Naive B cell (primary cell): ENCODE results near the gene GABRB1. TPM values are rescaled to one million over a fixed set of nuclear protein-coding genes. Genes with fewer than 3 reads are reported as not detected.
"Not testable (repeated sequence)": the region's sequence is repeated elsewhere in the genome, so short reads cannot be mapped to it uniquely, and the experiment has no call there.

ENCODE experiments used
- ATAC-seq, 2 donors: fragments of 150-1000 bp; cut with Tn5 transposase; 2 replicates each; pipeline ENCODE4 v1.10.0; 2021; ENCODE audit warnings: low read depth in 2 of 2, mild to moderate bottlenecking in 2 of 2, moderate library complexity in 2 of 2
- DNase-seq: peaks from one replicate; pipeline ENCODE4 v3.0.0; 2022
- H3K27ac Mint-ChIP-seq, 6 donors: one replicate each; pipeline ENCODE4 v1.8.0; 2020 to 2022; ENCODE audit warnings: mild to moderate bottlenecking in 6 of 6, mixed read lengths in 6 of 6, moderate library complexity in 5 of 6, inconsistent platforms in 2 of 6
- H3K27me3 Mint-ChIP-seq, 3 donors: one replicate each; pipeline ENCODE4 v1.8.0; 2021 to 2022; ENCODE audit warnings: mixed read lengths in 3 of 3, mild to moderate bottlenecking in 1 of 3
- H3K36me3 Mint-ChIP-seq, 2 donors: one replicate each; pipeline ENCODE4 v1.8.0; 2020 to 2022; ENCODE audit warnings: mixed read lengths in 2 of 2, inconsistent platforms in 1 of 2, mild to moderate bottlenecking in 1 of 2
- H3K4me1 Mint-ChIP-seq, 3 donors: one replicate each; pipeline ENCODE4 v1.8.0; 2020 to 2022; ENCODE audit warnings: mixed read lengths in 3 of 3, inconsistent platforms in 1 of 3, mild to moderate bottlenecking in 1 of 3, moderate library complexity in 1 of 3
- H3K4me3 Mint-ChIP-seq, 8 donors: one replicate each; pipeline ENCODE4 v1.8.0; 2020 to 2022; ENCODE audit warnings: mild to moderate bottlenecking in 8 of 8, mixed read lengths in 8 of 8, moderate library complexity in 8 of 8, inconsistent platforms in 2 of 8
- H3K9me3 Mint-ChIP-seq, 7 donors: one replicate each; pipeline ENCODE4 v1.8.0; 2020 to 2022; ENCODE audit warnings: mixed read lengths in 7 of 7, mild to moderate bottlenecking in 5 of 7, inconsistent platforms in 2 of 7, moderate library complexity in 1 of 7
- polyA plus RNA-seq, 6 donors: library from polyadenylated mRNA; unstranded; fragments of 300-500 nt; fragmentation: Illumina TruSeq; gene quantifications; one replicate each; pipeline ENCODE4 v1.2.3, GENCODE V29; 2021; ENCODE audit warnings: low read depth in 6 of 6

GABRB1 gene
- polyA plus RNA-seq, 6 donors from 2014 or later = not detected

- not testable (repeated sequence) for H3K4me1 Mint-ChIP-seq, ATAC-seq, H3K36me3 Mint-ChIP-seq, H3K9me3 Mint-ChIP-seq, H3K27ac Mint-ChIP-seq, DNase-seq, H3K4me3 Mint-ChIP-seq
- peaks cover 0 to 15% (median 10%) of the 10 kb centered on the region in 3 donors for H3K27me3 Mint-ChIP-seq
These were observed 346.7 kb downstream of the GABRB1 start for GRCh38 chr4:47378021-47378530.

GRCh38 chr4:47381172-47381571 lies 349.8 kb downstream of the GABRB1 start:
- Mint-ChIP-seq H3K27me3 (peaks cover 0 to 14% (median 6%) of the 10 kb centered on the region in 3 donors), H3K36me3 (no peaks in the 10 kb centered on the region)

GRCh38 chr4:47382846-47383360 lies 351.5 kb downstream of the GABRB1 start:
- DNase-seq (no peak), ATAC-seq (no peak)
- Mint-ChIP-seq H3K27me3 (peaks cover 0 to 20% (median 6%) of the 10 kb centered on the region in 3 donors), H3K4me1 (no peaks in the 10 kb centered on the region), H3K4me3 (no peak overlapping the region), H3K36me3 (no peaks in the 10 kb centered on the region), H3K9me3 (no peaks in the 10 kb centered on the region), H3K27ac (no peak overlapping the region)

More at GRCh38 chr4:47381172-47381571, 349.8 kb downstream of the GABRB1 start:
- ATAC-seq = no peak
- Mint-ChIP-seq H3K27ac (no peak overlapping the region), H3K4me1 (no peaks in the 10 kb centered on the region), H3K9me3 (peaks cover 0 to 4% (median 0%) of the 10 kb centered on the region in 7 donors), H3K4me3 (no peak overlapping the region)
- no peak for DNase-seq

- peaks cover 0 to 20% (median 6%) of the 10 kb centered on the region in 3 donors for H3K27me3 Mint-ChIP-seq
- H3K36me3 Mint-ChIP-seq = no peaks in the 10 kb centered on the region
- DNase-seq (no peak), ATAC-seq (no peak)
- no peak overlapping the region for H3K4me3 Mint-ChIP-seq
- no peaks in the 10 kb centered on the region for H3K4me1 Mint-ChIP-seq
- H3K27ac Mint-ChIP-seq = no peak overlapping the region
- no peaks in the 10 kb centered on the region for H3K9me3 Mint-ChIP-seq
These were observed 352.6 kb downstream of the GABRB1 start for GRCh38 chr4:47383829-47384427.

- no peak overlapping the region for H3K4me3 Mint-ChIP-seq
- DNase-seq (no peak), ATAC-seq (no peak)
- H3K27me3 Mint-ChIP-seq = peaks cover 0 to 20% (median 6%) of the 10 kb centered on the region in 3 donors
- no peak overlapping the region for H3K27ac Mint-ChIP-seq
- no peaks in the 10 kb centered on the region for H3K36me3 Mint-ChIP-seq
- H3K9me3 Mint-ChIP-seq = no peaks in the 10 kb centered on the region
- H3K4me1 Mint-ChIP-seq = no peaks in the 10 kb centered on the region
These were observed 354.8 kb downstream of the GABRB1 start for GRCh38 chr4:47386146-47386545.

- H3K27me3 Mint-ChIP-seq = peaks cover 0 to 14% (median 6%) of the 10 kb centered on the region in 3 donors
These were observed 355.3 kb downstream of the GABRB1 start for GRCh38 chr4:47386561-47387235.

GRCh38 chr4:47390428-47391125 lies 359.2 kb downstream of the GABRB1 start:
- H3K4me3 Mint-ChIP-seq = no peak overlapping the region
- no peak overlapping the region for H3K27ac Mint-ChIP-seq
- ATAC-seq (no peak), DNase-seq (no peak)
- no peaks in the 10 kb centered on the region for H3K9me3 Mint-ChIP-seq
- no peaks in the 10 kb centered on the region for H3K36me3 Mint-ChIP-seq
- no peaks in the 10 kb centered on the region for H3K4me1 Mint-ChIP-seq
- peaks cover 0 to 12% (median 6%) of the 10 kb centered on the region in 3 donors for H3K27me3 Mint-ChIP-seq

More at GRCh38 chr4:47386561-47387235, 355.3 kb downstream of the GABRB1 start:
- ATAC-seq (no peak), DNase-seq (no peak)
- Mint-ChIP-seq H3K27ac (no peak overlapping the region), H3K4me3 (no peak overlapping the region), H3K9me3 (no peaks in the 10 kb centered on the region), H3K4me1 (no peaks in the 10 kb centered on the region), H3K36me3 (no peaks in the 10 kb centered on the region)

- Mint-ChIP-seq H3K36me3 (no peaks in the 10 kb centered on the region), H3K27ac (no peak overlapping the region), H3K9me3 (no peaks in the 10 kb centered on the region), H3K4me1 (no peaks in the 10 kb centered on the region), H3K27me3 (peaks cover 0 to 6% (median 5%) of the 10 kb centered on the region in 3 donors), H3K4me3 (no peak overlapping the region)
- DNase-seq = no peak
- no peak for ATAC-seq
These were observed 359.9 kb downstream of the GABRB1 start for GRCh38 chr4:47391256-47391655.

- peaks cover 0 to 4% (median 0%) of the 10 kb centered on the region in 3 donors for H3K27me3 Mint-ChIP-seq
- no peak overlapping the region for H3K4me3 Mint-ChIP-seq
- no peaks in the 10 kb centered on the region for H3K36me3 Mint-ChIP-seq
- DNase-seq (no peak), ATAC-seq (peak; percentile 55 to 75)
- H3K27ac Mint-ChIP-seq = peak overlapping the region in 2 of 6 donors; percentile 55 to 71
- peaks cover 0 to 4% (median 0%) of the 10 kb centered on the region in 7 donors for H3K9me3 Mint-ChIP-seq
- H3K4me1 Mint-ChIP-seq = peaks cover 0 to 5% (median 4%) of the 10 kb centered on the region in 3 donors
These were observed 375.0 kb downstream of the GABRB1 start for GRCh38 chr4:47406408-47406807.

GRCh38 chr4:47410271-47410670 lies 378.9 kb downstream of the GABRB1 start:
- no peak overlapping the region for H3K4me3 Mint-ChIP-seq
- peaks cover 0 to 4% (median 0%) of the 10 kb centered on the region in 7 donors for H3K9me3 Mint-ChIP-seq
- ATAC-seq = no peak
- peaks cover 0 to 5% (median 4%) of the 10 kb centered on the region in 3 donors for H3K4me1 Mint-ChIP-seq
- no peak overlapping the region for H3K27ac Mint-ChIP-seq
- H3K36me3 Mint-ChIP-seq = no peaks in the 10 kb centered on the region
- H3K27me3 Mint-ChIP-seq = no peaks in the 10 kb centered on the region
- DNase-seq = no peak

GRCh38 chr4:47413521-47413920 lies 382.2 kb downstream of the GABRB1 start:
- H3K9me3 Mint-ChIP-seq = peaks cover 0 to 4% (median 0%) of the 10 kb centered on the region in 7 donors
- H3K27ac Mint-ChIP-seq = peak overlapping the region in 1 of 6 donors; percentile 10
- H3K36me3 Mint-ChIP-seq = no peaks in the 10 kb centered on the region
- no peaks in the 10 kb centered on the region for H3K4me1 Mint-ChIP-seq
- DNase-seq (no peak), ATAC-seq (no peak)
- H3K27me3 Mint-ChIP-seq = no peaks in the 10 kb centered on the region
- no peak overlapping the region for H3K4me3 Mint-ChIP-seq

GRCh38 chr4:47415719-47416118 lies 384.4 kb downstream of the GABRB1 start:
- Mint-ChIP-seq H3K4me3 (peak overlapping the region in 1 of 8 donors; percentile 43), H3K4me1 (no peaks in the 10 kb centered on the region), H3K9me3 (peaks cover 0 to 4% (median 0%) of the 10 kb centered on the region in 7 donors), H3K36me3 (no peaks in the 10 kb centered on the region), H3K27ac (no peak overlapping the region), H3K27me3 (no peaks in the 10 kb centered on the region)
- ATAC-seq = no peak
- no peak for DNase-seq

- Mint-ChIP-seq H3K9me3 (peaks cover 0 to 3% (median 0%) of the 10 kb centered on the region in 7 donors), H3K27me3 (peaks cover 0 to 8% (median 0%) of the 10 kb centered on the region in 3 donors), H3K36me3 (no peaks in the 10 kb centered on the region), H3K4me1 (no peaks in the 10 kb centered on the region), H3K4me3 (no peak overlapping the region), H3K27ac (no peak overlapping the region)
- DNase-seq = no peak
- no peak for ATAC-seq
These were observed 386.8 kb downstream of the GABRB1 start for GRCh38 chr4:47418147-47418546.
